HepG2 (cell line): Measurements from ENCODE around the gene TNFSF12. TPM values are rescaled to one million over a fixed set of nuclear protein-coding genes. Genes with fewer than 3 reads are reported as not detected.

Experiments
- CC2D1A ChIP-seq: sonication (generic); formaldehyde crosslinking; IDR thresholded peaks from 2 replicates; pipeline ENCODE4 v1.8.1; 2023; ENCODE audit warnings: mild to moderate bottlenecking, missing genetic modification reagents
- GTF3A ChIP-seq: sonication (generic); formaldehyde crosslinking; conservative IDR thresholded peaks from 2 replicates; pipeline ENCODE4 v1.4.0; 2020; ENCODE audit warnings: mild to moderate bottlenecking, missing genetic modification reagents
- IRF9 ChIP-seq: sonication (generic); formaldehyde crosslinking; IDR thresholded peaks from 2 replicates; pipeline ENCODE4 v1.8.0; 2022; ENCODE audit warnings: missing genetic modification reagents, mild to moderate bottlenecking, borderline replicate concordance
- JUND ChIP-seq: sonication (generic); formaldehyde crosslinking; IDR thresholded peaks from 2 replicates; pipeline ENCODE4 v1.8.0; 2022; ENCODE audit warnings: mild to moderate bottlenecking, missing genetic modification reagents
- MLX ChIP-seq: IDR thresholded peaks from 2 replicates; pipeline ENCODE4 v1.6.1; 2016
- NFYC ChIP-seq: IDR thresholded peaks from 2 replicates; pipeline ENCODE4 v1.6.1; 2016; ENCODE audit warnings: missing genetic modification reagents, missing compliant biosample characterization
- PLRG1 ChIP-seq: fragments of 450-650 bp; conservative IDR thresholded peaks from 2 replicates; pipeline ENCODE4 v1.6.1; 2016
- POLR2A ChIP-seq, 2 experiments: IDR thresholded peaks; 2 replicates each; pipeline ENCODE4 v1.6.1; 2011; ENCODE audit warnings: low read depth in 2 of 2, low read length in 2 of 2, mild to moderate bottlenecking in 1 of 2, moderate library complexity in 1 of 2; ENCODE audit not compliant: insufficient read depth in 1 of 2
- PRDM15 ChIP-seq: sonication (generic); formaldehyde crosslinking; IDR thresholded peaks from 2 replicates; pipeline ENCODE4 v1.4.0; 2020; ENCODE audit warnings: missing genetic modification reagents
- SMYD3 ChIP-seq: sonication (generic); formaldehyde crosslinking; IDR thresholded peaks from 2 replicates; pipeline ENCODE4 v1.8.1; 2023; ENCODE audit warnings: mild to moderate bottlenecking, missing genetic modification reagents
- SOX5 ChIP-seq: IDR thresholded peaks from 2 replicates; pipeline ENCODE4 v1.6.1; 2016; ENCODE audit warnings: borderline replicate concordance
- SOX6 ChIP-seq, 2 experiments: fragments of 450-650 bp in 1 of 2; sonication (generic) in 1 of 2; formaldehyde crosslinking in 1 of 2; IDR thresholded peaks; 2 replicates each; pipeline versions ENCODE4 v1.4.0 to v1.6.1; 2017 to 2020; ENCODE audit warnings: antibody characterized with exemption in 1 of 2, mild to moderate bottlenecking in 1 of 2, missing genetic modification reagents in 1 of 2
- TIGD3 ChIP-seq: sonication (generic); formaldehyde crosslinking; IDR thresholded peaks from 2 replicates; pipeline ENCODE4 v1.5.1; 2020; ENCODE audit warnings: mild to moderate bottlenecking, missing genetic modification reagents, borderline replicate concordance
- WIZ ChIP-seq: sonication (generic); formaldehyde crosslinking; IDR thresholded peaks from 2 replicates; pipeline ENCODE4 v1.5.1; 2020; ENCODE audit warnings: mild to moderate bottlenecking, missing genetic modification reagents
- ZNF138 ChIP-seq: sonication (generic); formaldehyde crosslinking; IDR thresholded peaks from 2 replicates; pipeline ENCODE4 v1.5.0; 2020; ENCODE audit warnings: mild to moderate bottlenecking, low read depth, missing genetic modification reagents
- ZNF326 ChIP-seq: sonication (generic); formaldehyde crosslinking; IDR thresholded peaks from 2 replicates; pipeline ENCODE4 v1.4.0; 2020; ENCODE audit warnings: missing genetic modification reagents, borderline replicate concordance
- ZNF572 ChIP-seq: sonication (generic); formaldehyde crosslinking; IDR thresholded peaks from 2 replicates; pipeline ENCODE4 v1.5.1; 2020; ENCODE audit warnings: mild to moderate bottlenecking, missing genetic modification reagents
- ZZZ3 ChIP-seq: sonication (generic); formaldehyde crosslinking; IDR thresholded peaks from 2 replicates; pipeline ENCODE4 v1.4.0; 2020; ENCODE audit warnings: missing genetic modification reagents, mild to moderate bottlenecking, borderline replicate concordance
- polyA plus RNA-seq, 8 experiments: library from polyadenylated mRNA; depleted of rRNA in 3 of 8; stranded (reverse) in 7 of 8; unstranded in 1 of 8; fragments of >200 nt; fragmentation: Illumina TruSeq in 4 of 8; extraction: Trizol in 4 of 8; gene quantifications; 2 replicates each; pipeline versions ENCODE4 v1.2.1 to v1.2.3, GENCODE V29; 2011 to 2016; ENCODE audit warnings: low read depth in 4 of 8, missing spikeins in 1 of 8, mixed read lengths in 1 of 8; ENCODE audit not compliant: insufficient read depth in 1 of 8
- total RNA-seq, 5 experiments: library from RNA; depleted of rRNA; stranded (reverse); fragments of >200 nt; fragmentation: Illumina TruSeq; extraction: Trizol; gene quantifications; 2 replicates each; pipeline ENCODE4 v1.2.3, GENCODE V29; 2016; ENCODE audit warnings: low read depth in 1 of 5
- TF ChIP-seq, protein P1 (sequence below): IDR thresholded peaks from 2 replicates; pipeline ENCODE4 v1.6.1; 2016
- TF ChIP-seq, protein P2 (sequence below): sonication (generic); formaldehyde crosslinking; IDR thresholded peaks from 2 replicates; pipeline ENCODE4 v1.9.0; 2021; ENCODE audit warnings: missing genetic modification reagents, mild to moderate bottlenecking, borderline replicate concordance

Gene TNFSF12
- total and polyA plus RNA-seq, 2 of the 13 experiments (the other 11 are each of a cell fraction or from before 2014, with no cell fraction given): 0.93 to 7.2 TPM

DNA sequence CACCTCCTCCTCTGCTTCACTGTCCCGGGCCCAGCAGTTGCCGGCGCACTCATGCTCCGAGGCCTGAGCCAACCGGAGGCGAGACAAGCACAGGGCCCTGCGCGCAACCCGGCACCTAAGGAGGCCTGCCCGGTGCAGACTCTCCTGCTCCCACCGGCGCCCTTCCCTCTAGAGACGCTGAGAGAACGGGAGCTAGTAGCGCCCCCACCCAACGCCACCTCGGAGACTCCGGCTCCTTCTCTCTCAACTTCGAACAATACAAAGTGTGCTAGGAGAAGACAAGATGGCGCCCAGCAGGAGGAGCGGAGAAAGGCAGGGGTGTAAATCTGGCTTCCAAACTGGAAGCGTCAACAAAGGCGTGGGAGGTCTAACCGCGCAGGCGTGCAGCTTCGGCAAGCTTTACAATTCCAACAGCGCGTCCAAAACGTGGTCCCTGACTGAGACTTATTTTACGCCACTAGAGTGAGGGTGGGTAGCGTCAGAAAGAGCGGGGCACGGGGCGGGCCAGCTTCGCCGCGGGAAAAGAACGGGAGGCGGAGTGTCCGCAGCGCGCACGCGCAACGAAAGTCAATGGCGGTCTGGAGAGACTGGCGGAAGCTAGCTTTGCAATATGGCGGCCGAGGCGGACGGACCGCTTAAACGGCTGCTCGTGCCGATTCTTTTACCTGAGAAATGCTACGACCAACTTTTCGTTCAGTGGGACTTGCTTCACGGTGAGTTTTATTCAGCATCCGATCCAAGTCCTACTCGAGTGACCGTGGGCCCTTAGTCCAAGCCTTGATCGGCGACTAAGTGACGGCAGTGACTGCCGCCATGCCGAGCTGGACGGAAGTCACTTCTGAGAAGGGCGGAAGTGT, 34.6 kb downstream of the TNFSF12 start, which contains the start of gene MPDU1 (continued):
- TF ChIP-seq, protein P1, sequence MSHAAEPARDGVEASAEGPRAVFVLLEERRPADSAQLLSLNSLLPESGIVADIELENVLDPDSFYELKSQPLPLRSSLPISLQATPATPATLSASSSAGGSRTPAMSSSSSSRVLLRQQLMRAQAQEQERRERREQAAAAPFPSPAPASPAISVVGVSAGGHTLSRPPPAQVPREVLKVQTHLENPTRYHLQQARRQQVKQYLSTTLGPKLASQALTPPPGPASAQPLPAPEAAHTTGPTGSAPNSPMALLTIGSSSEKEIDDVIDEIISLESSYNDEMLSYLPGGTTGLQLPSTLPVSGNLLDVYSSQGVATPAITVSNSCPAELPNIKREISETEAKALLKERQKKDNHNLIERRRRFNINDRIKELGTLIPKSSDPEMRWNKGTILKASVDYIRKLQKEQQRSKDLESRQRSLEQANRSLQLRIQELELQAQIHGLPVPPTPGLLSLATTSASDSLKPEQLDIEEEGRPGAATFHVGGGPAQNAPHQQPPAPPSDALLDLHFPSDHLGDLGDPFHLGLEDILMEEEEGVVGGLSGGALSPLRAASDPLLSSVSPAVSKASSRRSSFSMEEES (CRISPR knock-in tag): no peak
- TF ChIP-seq SOX5: no peak
- TF ChIP-seq SMYD3 (CRISPR knock-in tag): peak; percentile 59; the same call in 1 of the 2 replicates
- TF ChIP-seq GTF3A (CRISPR knock-in tag): no peak
- TF ChIP-seq JUND (CRISPR knock-in tag): no peak
- peak; percentile 59 for TF ChIP-seq PRDM15 (CRISPR knock-in tag)
- 0 out of 2 replicates have a peak, but pooled peaks have one; percentile 4 for TF ChIP-seq MLX (CRISPR knock-in tag)
- TF ChIP-seq TIGD3 (CRISPR knock-in tag): no peak
- TF ChIP-seq ZNF326 (CRISPR knock-in tag): no peak
- no peak for TF ChIP-seq SOX6 (IDR thresholded peaks at IDR 0.05)
- TF ChIP-seq SOX6 (CRISPR knock-in tag; IDR thresholded peaks at IDR 0.05): peak; percentile 30; the same call in 1 of the 2 replicates
- no peak for TF ChIP-seq CC2D1A (CRISPR knock-in tag)
- TF ChIP-seq POLR2A (IDR thresholded peaks at IDR 0.05; ENCODE audit: insufficient read depth in 1 of 2, low read depth in 2 of 2, low read length in 2 of 2): peak; percentile 79 to 98
- TF ChIP-seq ZNF572 (CRISPR knock-in tag): no peak
- TF ChIP-seq WIZ (CRISPR knock-in tag): no peak; the same call in 1 of the 2 replicates
- no peak for TF ChIP-seq PLRG1
- TF ChIP-seq, protein P2, sequence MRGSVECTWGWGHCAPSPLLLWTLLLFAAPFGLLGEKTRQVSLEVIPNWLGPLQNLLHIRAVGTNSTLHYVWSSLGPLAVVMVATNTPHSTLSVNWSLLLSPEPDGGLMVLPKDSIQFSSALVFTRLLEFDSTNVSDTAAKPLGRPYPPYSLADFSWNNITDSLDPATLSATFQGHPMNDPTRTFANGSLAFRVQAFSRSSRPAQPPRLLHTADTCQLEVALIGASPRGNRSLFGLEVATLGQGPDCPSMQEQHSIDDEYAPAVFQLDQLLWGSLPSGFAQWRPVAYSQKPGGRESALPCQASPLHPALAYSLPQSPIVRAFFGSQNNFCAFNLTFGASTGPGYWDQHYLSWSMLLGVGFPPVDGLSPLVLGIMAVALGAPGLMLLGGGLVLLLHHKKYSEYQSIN (CRISPR knock-in tag): no peak
- peak; percentile 43 for TF ChIP-seq NFYC (CRISPR knock-in tag)
- TF ChIP-seq ZNF138 (CRISPR knock-in tag): no peak; the same call in 1 of the 2 replicates
- no peak for TF ChIP-seq IRF9
- TF ChIP-seq ZZZ3: 0 out of 2 replicates have a peak, but pooled peaks have one; percentile 50
